A549 (cell line): ENCODE measurements around the gene IDUA. TPM values are rescaled to one million over a fixed set of nuclear protein-coding genes. Genes with fewer than 3 reads are reported as not detected.

Experiments used
- ATAC-seq, 2 experiments: fragments of 200-7000 bp in 1 of 2; fragments of >200 bp in 1 of 2; cut with Nextera tagmentation in 1 of 2; cut with Tn5 transposase in 1 of 2; 3 replicates each; pipeline versions ENCODE4 v1.8.0 to v1.9.1; 2018 to 2020; ENCODE audit warnings: mild to moderate bottlenecking in 1 of 2, moderate library complexity in 1 of 2
- CTCF ChIA-PET: fragments of 300-600 bp; sonication (Branson Sonifier 250); formaldehyde crosslinking; extraction: SDS; loops from one replicate; lab custom pipeline; 2021; ENCODE audit warnings: antibody characterized with exemption, inconsistent platforms; lab: Yijun Ruan, JAX
- POLR2A ChIA-PET: fragments of 350-600 bp; formaldehyde crosslinking; extraction: SDS; loops from one replicate; lab custom pipeline; 2021; ENCODE audit warnings: antibody characterized with exemption, inconsistent platforms; lab: Yijun Ruan, JAX
- DNase-seq, 2 experiments: peaks; one replicate each; pipeline versions ENCODE4 v3.0.0 to v3.0.0-alpha.2; 2011 to 2016; ENCODE audit warnings: low read depth in 1 of 2, low spot score in 1 of 2
- FAIRE-seq: peaks from 2 replicates; lab custom pipeline; 2011; peaks lifted over from hg19 to GRCh38; lab: Jason Lieb, UNC
- H3K27ac ChIP-seq, 2 experiments: fragments of >200 bp; sonication (Bioruptor Twin); formaldehyde crosslinking; 3 replicates each; pipeline ENCODE4 v1.5.1; 2016 to 2017
- H3K4me1 ChIP-seq: fragments of >200 bp; sonication (Bioruptor Twin); formaldehyde crosslinking; 3 replicates; pipeline ENCODE4 v1.6.1; 2016
- H3K4me2 ChIP-seq: fragments of >200 bp; sonication (Bioruptor Twin); formaldehyde crosslinking; 3 replicates; pipeline ENCODE4 v1.6.1; 2016
- H3K4me3 ChIP-seq: fragments of >200 bp; sonication (Bioruptor Twin); formaldehyde crosslinking; 3 replicates; pipeline ENCODE4 v1.5.1; 2016
- H3K9me3 ChIP-seq: fragments of >200 bp; sonication (Bioruptor Twin); formaldehyde crosslinking; 3 replicates; pipeline ENCODE4 v1.6.1; 2016
- ATOH8 ChIP-seq: fragments of 250-450 bp; sonication (Bioruptor Pico); IDR thresholded peaks from 2 replicates; pipeline ENCODE4 v1.5.0; 2020; ENCODE audit warnings: low read depth, mild to moderate bottlenecking, moderate library complexity
- BCL3 ChIP-seq: fragments of >200 bp; sonication (Bioruptor Twin); formaldehyde crosslinking; IDR thresholded peaks from 3 replicates; pipeline ENCODE4 v1.6.1; 2016
- CBX2 ChIP-seq: fragments of 200-600 bp; sonication (generic); IDR thresholded peaks from 2 replicates; pipeline ENCODE4 v1.6.1; 2016; ENCODE audit warnings: low read depth, mild to moderate bottlenecking, borderline replicate concordance
- CEBPB ChIP-seq, 2 experiments: fragments of >200 bp in 1 of 2; sonication (Bioruptor Twin) in 1 of 2; formaldehyde crosslinking in 1 of 2; IDR thresholded peaks; 2 replicates each; pipeline ENCODE4 v1.6.1; 2012 to 2016
- CHD2 ChIP-seq: fragments of 150-350 bp; IDR thresholded peaks from 2 replicates; pipeline ENCODE4 v1.6.1; 2014; ENCODE audit warnings: low read length; ENCODE audit not compliant: partially characterized antibody
- E2F6 ChIP-seq: IDR thresholded peaks from 2 replicates; pipeline ENCODE4 v1.6.1; 2012; ENCODE audit warnings: low read depth, borderline replicate concordance
- EHF ChIP-seq: fragments of 250-450 bp; sonication (Bioruptor Pico); IDR thresholded peaks from 2 replicates; pipeline ENCODE4 v1.5.0; 2020; ENCODE audit warnings: mild to moderate bottlenecking
- ELK1 ChIP-seq: fragments of 150-350 bp; IDR thresholded peaks from 2 replicates; pipeline ENCODE4 v1.6.1; 2014; ENCODE audit warnings: low read depth, mild to moderate bottlenecking, low read length
- ESRRA ChIP-seq: fragments of 150-350 bp; IDR thresholded peaks from 2 replicates; pipeline ENCODE4 v1.6.1; 2014; ENCODE audit warnings: mild to moderate bottlenecking, low read length, borderline replicate concordance
- FOSB ChIP-seq: fragments of 250-450 bp; sonication (Bioruptor Pico); IDR thresholded peaks from 2 replicates; pipeline ENCODE4 v1.5.0; 2020; ENCODE audit warnings: mild to moderate bottlenecking, moderate library complexity
- FOSL2 ChIP-seq, 2 experiments: fragments of 450-650 bp in 1 of 2; fragments of >200 bp in 1 of 2; sonication (Bioruptor Twin) in 1 of 2; formaldehyde crosslinking; IDR thresholded peaks; 2 replicates each; pipeline versions ENCODE4 v1.5.0 to v1.6.1; 2016 to 2020; ENCODE audit warnings: mild to moderate bottlenecking in 1 of 2, moderate library complexity in 1 of 2
- HOXA7 ChIP-seq: fragments of 250-450 bp; sonication (Bioruptor Pico); IDR thresholded peaks from 2 replicates; pipeline ENCODE4 v1.5.0; 2020; ENCODE audit warnings: mild to moderate bottlenecking, moderate library complexity
- HOXB13 ChIP-seq: fragments of 250-450 bp; sonication (Bioruptor Pico); IDR thresholded peaks from 2 replicates; pipeline ENCODE4 v1.5.0; 2020; ENCODE audit warnings: low read depth, mild to moderate bottlenecking, moderate library complexity
- JUN ChIP-seq, 2 experiments: fragments of >200 bp; sonication (Bioruptor Twin); formaldehyde crosslinking; IDR thresholded peaks; 2 replicates in 1 of 2; 3 replicates in 1 of 2; pipeline ENCODE4 v1.6.1; 2016 to 2017
- MAFK ChIP-seq: fragments of 450-650 bp; IDR thresholded peaks from 2 replicates; pipeline ENCODE4 v1.6.1; 2014; ENCODE audit not compliant: partially characterized antibody
- MAX ChIP-seq: IDR thresholded peaks from 2 replicates; pipeline ENCODE4 v1.6.1; 2012
- MYC ChIP-seq: IDR thresholded peaks from 2 replicates; pipeline ENCODE4 v1.6.1; 2012; ENCODE audit warnings: mild to moderate bottlenecking, inconsistent platforms, low read length, improper control_type of control experiment, borderline replicate concordance
- NFE2L2 ChIP-seq: fragments of 150-350 bp; conservative IDR thresholded peaks from 2 replicates; pipeline ENCODE4 v1.6.1; 2014; ENCODE audit warnings: low read length
- RCOR1 ChIP-seq: fragments of 150-350 bp; IDR thresholded peaks from 2 replicates; pipeline ENCODE4 v1.6.1; 2014; ENCODE audit warnings: antibody characterized with exemption, low read length, low read depth
- RNF2 ChIP-seq: fragments of 200-600 bp; sonication (generic); IDR thresholded peaks from 2 replicates; pipeline ENCODE4 v1.6.1; 2016; ENCODE audit warnings: low read depth, mild to moderate bottlenecking, antibody characterized with exemption, moderate library complexity, borderline replicate concordance
- TFCP2L1 ChIP-seq: fragments of 250-450 bp; sonication (Bioruptor Pico); IDR thresholded peaks from 2 replicates; pipeline ENCODE4 v1.5.0; 2021; ENCODE audit warnings: mild to moderate bottlenecking
- ZC3H11A ChIP-seq: fragments of 450-650 bp; IDR thresholded peaks from 2 replicates; pipeline ENCODE4 v1.6.1; 2014; ENCODE audit warnings: antibody characterized with exemption, mild to moderate bottlenecking
- ZNF302 ChIP-seq: fragments of 250-450 bp; sonication (Bioruptor Pico); IDR thresholded peaks from 2 replicates; pipeline ENCODE4 v1.9.0; 2021; ENCODE audit warnings: inconsistent platforms, mild to moderate bottlenecking, moderate library complexity
- WGBS: methylation state at CpG from one replicate; pipeline ENCODE4 v1.1.6; 2017; ENCODE audit errors: missing lambda C conversion rate; 5-methylcytosine and 5-hydroxymethylcytosine counted together
- polyA plus RNA-seq, 4 experiments: library from polyadenylated mRNA; depleted of rRNA in 3 of 4; stranded (reverse); fragments of >200 nt; fragmentation: RNase III in 1 of 4; extraction: RNeasy Plus Mini Kit Qiagen cat#74134 plus additional on column Dnase treatment in 1 of 4; gene quantifications; 2 replicates in 3 of 4; 3 replicates in 1 of 4; pipeline ENCODE4 v1.2.3, GENCODE V29; 2011 to 2017

Gene IDUA
- polyA plus RNA-seq, 2 of the 4 experiments (the other 2 are of a cell fraction), result 3.1 to 19.4 TPM

GRCh38 chr4:986428-986878, 391 bp upstream of the IDUA start:
- FAIRE-seq (no peak), DNase-seq (no peak), ATAC-seq (peak in 1 of 2 experiments; percentile 5; a peak in 3 of 6 replicates)
- H3K4me3 ChIP-seq, result peak overlapping the region; percentile 55
- peaks cover 10% of the 10 kb centered on the region; the same call in 2 of the 3 replicates for H3K4me1 ChIP-seq
- H3K4me2 ChIP-seq, result peak overlapping the region; percentile 83
- CTCF ChIA-PET, result interaction anchor here (1.0 to 1.6 kb wide), 8 partner anchors 8 to 120 kb away, joined by 3 to 7 read pairs (median 3); no protein-coding TSS in a partner anchor
- no peaks in the 10 kb centered on the region for H3K9me3 ChIP-seq
- POLR2A ChIA-PET, result interaction anchor here (1.0 to 1.2 kb wide), 2 partner anchors 54 to 205 kb away, joined by 3 to 6 read pairs; partner anchors contain the start of genes GAK and TMEM175
- WGBS, result 4% methylated on average over 14 of the region's 14 CpGs
- peak overlapping the region; percentile 81 to 99 for H3K27ac ChIP-seq
- TF ChIP-seq HOXA7 (CRISPR knock-in tag) (no peak), TFCP2L1 (CRISPR knock-in tag) (no peak), MYC (no peak), CHD2 (no peak), ELK1 (no peak), ESRRA (no peak), ZNF302 (CRISPR knock-in tag) (no peak)

GRCh38 chr4:987624-988513, 1.0 kb downstream of the IDUA start:
- ATAC-seq, result no peak
- H3K9me3 ChIP-seq, result no peaks in the 10 kb centered on the region
- H3K4me3 ChIP-seq, result peak overlapping the region; percentile 55
- WGBS, result 29% methylated on average over 9 of the region's 37 CpGs
- TF ChIP-seq JUN (IDR thresholded peaks at IDR 0.05) (no peak), ATOH8 (CRISPR knock-in tag) (no peak), FOSB (CRISPR knock-in tag) (no peak), CBX2 (no peak), RCOR1 (no peak), MAFK (no peak), ZC3H11A (no peak), MAX (no peak; the same call in 1 of the 2 replicates), NFE2L2 (no peak)
- H3K4me1 ChIP-seq, result peaks cover 20% of the 10 kb centered on the region
- POLR2A ChIA-PET, result interaction anchor here (0.8 to 1.2 kb wide), 3 partner anchors 13 to 206 kb away, joined by 3 to 6 read pairs (median 4); partner anchors contain the start of genes GAK and TMEM175
- peak in 1 of 2 experiments; percentile 47 for DNase-seq
- no peak for FAIRE-seq
- H3K27ac ChIP-seq, result peak overlapping the region; percentile 81 to 99
- CTCF ChIA-PET, result interaction anchor here (0.6 to 1.6 kb wide), 11 partner anchors 10 to 245 kb away, joined by 3 to 7 read pairs (median 3); no protein-coding TSS in a partner anchor
- H3K4me2 ChIP-seq, result peak overlapping the region; percentile 83

GRCh38 chr4:988726-989721, 2.2 kb downstream of the IDUA start:
- no peak overlapping the region for H3K4me3 ChIP-seq
- 96% methylated on average over 25 of the region's 69 CpGs for WGBS
- TF ChIP-seq MYC (no peak), CEBPB (IDR thresholded peaks at IDR 0.05) (no peak), EHF (no peak), BCL3 (no peak), FOSL2 (IDR thresholded peaks at IDR 0.05) (no peak), FOSL2 (CRISPR knock-in tag; IDR thresholded peaks at IDR 0.05) (no peak), RNF2 (no peak), E2F6 (no peak), HOXB13 (CRISPR knock-in tag) (no peak)
- TF ChIP-seq, all 56 proteins: peak for 0
- no peak overlapping the region; the same call in 2 of the 3 replicates for H3K4me2 ChIP-seq
- H3K27ac ChIP-seq, result no peak overlapping the region; a peak in 1 of 6 replicates
- no peak for FAIRE-seq
- peaks cover 31% of the 10 kb centered on the region for H3K4me1 ChIP-seq
- H3K9me3 ChIP-seq, result no peaks in the 10 kb centered on the region
- ATAC-seq, result no peak
- CTCF ChIA-PET, result interaction anchor here (0.9 kb wide), 1 partner anchor 246 kb away, joined by 4 read pairs; no protein-coding TSS in a partner anchor
- no peak for DNase-seq
- POLR2A ChIA-PET, result no interaction called here
